Ovary (tissue), 9 donors: ENCODE data around the gene EXD3. TPM values are rescaled to one million over a fixed set of nuclear protein-coding genes. Genes with fewer than 3 reads are reported as not detected.

ENCODE experiments used
- DNase-seq, 5 donors: peaks; one replicate each; pipeline ENCODE4 v3.0.0-alpha.2; 2019 to 2020
- H3K27ac ChIP-seq, 2 donors: fragments of 200-600 bp; one replicate each; pipeline versions ENCODE4 v1.5.1 to v1.8.0; 2019 to 2022
- H3K27me3 ChIP-seq: fragments of 200-600 bp; one replicate; pipeline ENCODE4 v1.8.0; 2022
- H3K36me3 ChIP-seq: fragments of 200-600 bp; sonication (generic); one replicate; pipeline ENCODE4 v1.5.1; 2019
- H3K4me1 ChIP-seq: one replicate; pipeline ENCODE4 v1.8.1; 2013; ENCODE audit warnings: mild to moderate bottlenecking, moderate library complexity; ENCODE audit not compliant: insufficient read depth
- H3K4me3 ChIP-seq: fragments of 200-600 bp; sonication (generic); one replicate; pipeline ENCODE4 v1.5.1; 2017
- H3K9me3 ChIP-seq, 2 donors: fragments of 200-600 bp in 1 of 2; sonication (generic) in 1 of 2; one replicate each; pipeline versions ENCODE4 v1.5.1 to v1.8.1; 2013 to 2019; ENCODE audit warnings: mild to moderate bottlenecking in 1 of 2, moderate library complexity in 1 of 2
- CTCF ChIP-seq, 3 donors: fragments of 450-650 bp in 2 of 3; fragments of 200-600 bp in 1 of 3; IDR thresholded peaks; one replicate each; pipeline versions ENCODE4 v1.5.1 to v1.8.0; 2016 to 2022; ENCODE audit warnings: antibody characterized with exemption in 3 of 3, mild to moderate bottlenecking in 1 of 3
- EP300 ChIP-seq: sonication (generic); formaldehyde crosslinking; IDR thresholded peaks from one replicate; pipeline ENCODE4 v1.6.1; 2017; ENCODE audit warnings: antibody characterized with exemption
- POLR2A ChIP-seq: fragments of 450-650 bp; IDR thresholded peaks from one replicate; pipeline ENCODE4 v1.6.1; 2017; ENCODE audit warnings: antibody characterized with exemption, mild to moderate bottlenecking, moderate library complexity
- WGBS, 3 donors: extraction: QIAGEN DNeasy Blood & Tissue Kit in 1 of 3; methylation state at CpG; one replicate each; pipeline versions ENCODE4 v1.1.5 to v1.1.7; 2013 to 2017; 5-methylcytosine and 5-hydroxymethylcytosine counted together
- intact Hi-C, 4 donors: fragments of 100-400 bp; cut with DNase I; formaldehyde crosslinking; loops; one replicate each; pipeline versions ENCODE4 v1.11.0 to v1.15.1; 2022 to 2023
- polyA plus RNA-seq, 2 donors: library from polyadenylated mRNA; stranded (reverse); fragments of 200-250 nt in 1 of 2; fragments of 350-450 nt in 1 of 2; fragmentation: Illumina TruSeq in 1 of 2; extraction: RNeasy Lipid Tissue Mini Kit (QIAGEN cat#74804) in 1 of 2; gene quantifications; one replicate each; pipeline ENCODE4 v1.2.3, GENCODE V29; 2013 to 2014
- total RNA-seq, 7 donors: library from RNA; depleted of rRNA in 2 of 7; stranded (reverse); fragments of >200 nt in 2 of 7; fragmentation: NEBNext Ultra II Directional in 3 of 7; extraction: Animal tissue kit (Norgen Biotek cat#: 25700) in 3 of 7; gene quantifications; one replicate each; pipeline versions ENCODE4 v1.1.0 to v1.2.4, GENCODE V29; 2016 to 2023
- donor health status: DM: no; HTN: no; CAD: no; lungs with moderate emphysema.
- donor health status: DM: no; HTN: no; CAD: no.
- donor health status: Bipolar disorder and iron deficiency.
- donor health status: DM: yes; HTN: yes; CAD: no.
- donor health status: DM: no; HTN: no; CAD: no.
- donor health status: DM: yes; HTN: yes; CAD: no.

EXD3 gene
- total and polyA plus RNA-seq, 9 donors = 1.0 to 30.6 (median 23.4) TPM

GRCh38 chr9:137441935-137442321 lies 19.0 kb upstream of the EXD3 start:
- WGBS, 3 donors = 15 to 20% (median 16%) methylated on average over 6 to 7 of the region's 7 CpGs

GRCh38 chr9:137441289-137441934 lies 18.4 kb upstream of the EXD3 start, which contains the start of gene ENTPD8:
Gene ENTPD8, minus strand, starts transcription at chr9:137441357. Its CDS starts 3,072 bp downstream, at chr9:137438285.
- intact Hi-C loops = loop anchor here in 1 of 4 donors (10.0 kb wide), 1 partner anchor 147 kb away; no protein-coding TSS in a partner anchor
- peaks cover under 1% of the 10 kb centered on the region for H3K4me1 ChIP-seq
- no peaks in the 10 kb centered on the region for H3K9me3 ChIP-seq
- peak in 2 of 5 donors; percentile 46 to 53 for DNase-seq
- TF ChIP-seq POLR2A (no peak), CTCF (IDR thresholded peaks at IDR 0.05) (no peak), EP300 (no peak)
- no peaks in the 10 kb centered on the region for H3K27me3 ChIP-seq
- H3K27ac ChIP-seq = no peak within 1 kb of the TSS
- H3K4me3 ChIP-seq = peak within 1 kb of the TSS; percentile 14
- H3K36me3 ChIP-seq = no peaks in the 10 kb centered on the region
- WGBS, 3 donors = 1 to 2% (median 2%) methylated on average over 26 to 62 of the region's 62 CpGs

More at GRCh38 chr9:137441935-137442321, 19.0 kb upstream of the EXD3 start:
- no peaks in the 10 kb centered on the region for H3K4me1 ChIP-seq
- intact Hi-C loops = loop anchor here in 1 of 4 donors (10.0 kb wide), 1 partner anchor 147 kb away; no protein-coding TSS in a partner anchor
- TF ChIP-seq CTCF (IDR thresholded peaks at IDR 0.05) (no peak), EP300 (no peak), POLR2A (no peak)
- H3K4me3 ChIP-seq = no peak overlapping the region
- no peaks in the 10 kb centered on the region for H3K36me3 ChIP-seq
- DNase-seq = no peak
- no peaks in the 10 kb centered on the region for H3K27me3 ChIP-seq
- no peak overlapping the region for H3K27ac ChIP-seq
- no peaks in the 10 kb centered on the region for H3K9me3 ChIP-seq

- WGBS, 3 donors = 65 to 70% (median 65%) methylated on average over 17 to 18 of the region's 18 CpGs
- H3K36me3 ChIP-seq = no peaks in the 10 kb centered on the region
- H3K27me3 ChIP-seq = no peaks in the 10 kb centered on the region
- TF ChIP-seq CTCF (IDR thresholded peaks at IDR 0.05) (no peak), POLR2A (no peak), EP300 (no peak)
- peak in 2 of 5 donors; percentile 30 to 33 for DNase-seq
- peaks cover 7% of the 10 kb centered on the region for H3K4me1 ChIP-seq
- H3K27ac ChIP-seq = no peak overlapping the region
- H3K4me3 ChIP-seq = no peak overlapping the region
- no peaks in the 10 kb centered on the region for H3K9me3 ChIP-seq
- intact Hi-C loops = no loop called here
These were observed 16.3 kb upstream of the EXD3 start for GRCh38 chr9:137439158-137439714.

- intact Hi-C loops = no loop called here
- Histone ChIP-seq H3K9me3 (no peaks in the 10 kb centered on the region), H3K4me1 (peaks cover 7% of the 10 kb centered on the region), H3K27ac (no peak overlapping the region), H3K4me3 (no peak overlapping the region), H3K36me3 (no peaks in the 10 kb centered on the region), H3K27me3 (no peaks in the 10 kb centered on the region)
- no peak for TF ChIP-seq CTCF (IDR thresholded peaks at IDR 0.05)
- no peak for TF ChIP-seq EP300
- TF ChIP-seq POLR2A = no peak
- WGBS, 3 donors = 73 to 76% (median 74%) methylated on average over 21 to 22 of the region's 22 CpGs
- peak in 2 of 5 donors; percentile 21 to 35 for DNase-seq
These were observed 15.7 kb upstream of the EXD3 start for GRCh38 chr9:137438591-137439157.
